Ishikawa (cell line): ENCODE results near the gene ABL1.

Experiments used
- CEBPB ChIP-seq: IDR thresholded peaks from 2 replicates; pipeline ENCODE4 v1.6.1; 2012
- CREB1 ChIP-seq: IDR thresholded peaks from 2 replicates; pipeline ENCODE4 v1.6.1; 2012; ENCODE audit warnings: low read depth
- EGR1 ChIP-seq: IDR thresholded peaks from 2 replicates; pipeline ENCODE4 v1.6.1; 2012
- EP300 ChIP-seq: IDR thresholded peaks from 2 replicates; pipeline ENCODE4 v1.6.1; 2012; ENCODE audit warnings: borderline replicate concordance
- FOXM1 ChIP-seq: IDR thresholded peaks from 2 replicates; pipeline ENCODE4 v1.6.1; 2012; ENCODE audit warnings: low read depth, borderline replicate concordance
- NFIC ChIP-seq: IDR thresholded peaks from 2 replicates; pipeline ENCODE4 v1.6.1; 2012
- RAD21 ChIP-seq: IDR thresholded peaks from 2 replicates; pipeline ENCODE4 v1.6.1; 2012; ENCODE audit warnings: low read depth
- TAF1 ChIP-seq: IDR thresholded peaks from 2 replicates; pipeline ENCODE4 v1.6.1; 2012; ENCODE audit warnings: low read depth, mild to moderate bottlenecking
- TCF12 ChIP-seq: IDR thresholded peaks from 2 replicates; pipeline ENCODE4 v1.6.1; 2012; ENCODE audit warnings: low read depth
- TEAD4 ChIP-seq: IDR thresholded peaks from 2 replicates; pipeline ENCODE4 v1.6.1; 2012
- YY1 ChIP-seq: IDR thresholded peaks from 2 replicates; pipeline ENCODE4 v1.6.1; 2012; ENCODE audit warnings: low read depth
- ZBTB7A ChIP-seq: IDR thresholded peaks from 2 replicates; pipeline ENCODE4 v1.6.1; 2012; ENCODE audit warnings: low read depth
- TF ChIP-seq, protein P1 (sequence below): IDR thresholded peaks from 2 replicates; pipeline ENCODE4 v1.6.1; 2012
- TF ChIP-seq, protein P2 (sequence below): IDR thresholded peaks from 2 replicates; pipeline ENCODE4 v1.6.1; 2012
- TF ChIP-seq, protein P3 (sequence below): IDR thresholded peaks from 2 replicates; pipeline ENCODE4 v1.6.1; 2012; ENCODE audit warnings: low read depth, mild to moderate bottlenecking

ABL1 gene

DNA sequence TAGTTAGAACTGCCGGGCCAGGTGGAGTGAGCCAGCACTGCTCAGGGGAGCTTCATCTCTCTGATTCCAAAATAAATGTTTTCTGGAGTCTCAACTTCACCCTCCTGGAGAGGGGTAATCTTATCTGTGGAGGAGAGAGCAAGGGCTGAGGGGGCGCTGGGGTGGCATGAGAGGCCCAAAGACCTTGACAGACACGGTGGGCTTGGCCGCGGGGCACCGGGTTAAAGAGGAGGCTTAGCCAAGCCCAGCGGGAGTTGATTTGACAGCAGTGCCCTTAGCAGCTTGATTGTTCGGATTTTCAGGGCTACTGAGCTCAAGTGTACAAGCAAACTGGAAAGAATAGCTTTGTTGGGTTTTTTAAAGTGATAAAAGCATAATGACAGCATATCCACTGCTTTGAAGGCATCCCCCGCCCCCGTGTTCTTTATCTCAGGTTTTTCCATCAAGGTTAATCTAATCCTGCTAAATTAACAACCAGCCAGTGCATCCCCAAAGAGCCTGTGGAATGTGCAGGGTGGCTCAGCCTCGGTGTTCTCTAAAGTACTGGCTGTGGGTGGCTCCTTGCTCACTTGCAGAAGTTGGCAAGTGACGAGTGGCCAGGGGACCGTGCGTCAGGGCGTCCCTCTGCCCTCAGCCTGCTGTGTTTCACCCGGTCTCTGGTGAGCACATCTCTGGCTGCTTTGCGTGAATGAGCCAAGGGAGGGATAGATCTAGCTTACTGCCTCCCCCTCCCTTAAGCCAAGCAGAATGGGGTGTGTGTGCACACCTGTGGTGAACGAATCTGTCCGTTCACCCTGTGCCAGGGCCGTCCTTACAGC, 56.0 kb downstream of the ABL1 start:
- TF ChIP-seq, protein P1, sequence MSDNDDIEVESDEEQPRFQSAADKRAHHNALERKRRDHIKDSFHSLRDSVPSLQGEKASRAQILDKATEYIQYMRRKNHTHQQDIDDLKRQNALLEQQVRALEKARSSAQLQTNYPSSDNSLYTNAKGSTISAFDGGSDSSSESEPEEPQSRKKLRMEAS = no peak
- no peak for TF ChIP-seq TEAD4

DNA sequence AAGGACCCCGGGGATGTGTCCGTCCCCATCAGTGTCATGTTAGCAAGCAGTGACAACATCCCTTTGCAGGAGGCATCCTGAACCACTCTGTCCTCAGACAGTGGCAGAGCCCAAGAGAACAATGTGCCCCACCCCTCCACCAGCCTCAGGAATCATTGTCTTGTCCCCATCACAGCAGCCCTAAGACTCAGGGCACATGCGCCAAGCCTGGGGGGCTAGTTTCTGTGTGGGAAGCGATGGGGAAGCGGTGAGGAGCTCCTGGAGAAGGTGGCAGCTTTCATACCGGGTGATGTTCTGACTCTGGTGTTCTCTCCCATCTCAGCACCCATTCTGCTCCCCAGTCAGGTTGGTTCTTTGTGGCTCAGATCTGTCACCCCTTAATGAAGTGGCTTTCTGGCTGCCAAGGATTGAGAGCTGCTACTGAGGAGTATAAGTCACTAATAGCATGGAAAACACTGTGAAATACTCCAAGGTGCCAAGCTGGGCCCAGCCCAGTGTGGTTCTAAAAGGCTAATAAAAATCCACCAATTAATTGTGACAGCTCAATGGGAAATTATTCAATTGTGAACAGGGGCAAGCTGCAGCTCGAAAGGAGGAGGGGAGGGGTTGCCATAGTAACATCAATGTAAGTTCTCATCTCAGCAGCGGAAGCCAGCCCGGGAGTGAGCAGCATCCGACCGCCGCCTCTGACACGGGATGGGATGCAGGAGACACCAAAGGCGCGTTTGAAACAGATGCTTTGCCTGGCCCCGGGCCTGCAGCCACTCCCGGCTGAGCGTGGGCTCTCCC, 56.8 kb downstream of the ABL1 start:
- TF ChIP-seq EGR1 (no peak), CEBPB (no peak), YY1 (no peak), TAF1 (no peak), NFIC (no peak), TCF12 (no peak)
- TF ChIP-seq, protein P2, sequence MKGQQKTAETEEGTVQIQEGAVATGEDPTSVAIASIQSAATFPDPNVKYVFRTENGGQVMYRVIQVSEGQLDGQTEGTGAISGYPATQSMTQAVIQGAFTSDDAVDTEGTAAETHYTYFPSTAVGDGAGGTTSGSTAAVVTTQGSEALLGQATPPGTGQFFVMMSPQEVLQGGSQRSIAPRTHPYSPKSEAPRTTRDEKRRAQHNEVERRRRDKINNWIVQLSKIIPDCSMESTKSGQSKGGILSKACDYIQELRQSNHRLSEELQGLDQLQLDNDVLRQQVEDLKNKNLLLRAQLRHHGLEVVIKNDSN = no peak
- TF ChIP-seq, protein P1 = no peak

DNA sequence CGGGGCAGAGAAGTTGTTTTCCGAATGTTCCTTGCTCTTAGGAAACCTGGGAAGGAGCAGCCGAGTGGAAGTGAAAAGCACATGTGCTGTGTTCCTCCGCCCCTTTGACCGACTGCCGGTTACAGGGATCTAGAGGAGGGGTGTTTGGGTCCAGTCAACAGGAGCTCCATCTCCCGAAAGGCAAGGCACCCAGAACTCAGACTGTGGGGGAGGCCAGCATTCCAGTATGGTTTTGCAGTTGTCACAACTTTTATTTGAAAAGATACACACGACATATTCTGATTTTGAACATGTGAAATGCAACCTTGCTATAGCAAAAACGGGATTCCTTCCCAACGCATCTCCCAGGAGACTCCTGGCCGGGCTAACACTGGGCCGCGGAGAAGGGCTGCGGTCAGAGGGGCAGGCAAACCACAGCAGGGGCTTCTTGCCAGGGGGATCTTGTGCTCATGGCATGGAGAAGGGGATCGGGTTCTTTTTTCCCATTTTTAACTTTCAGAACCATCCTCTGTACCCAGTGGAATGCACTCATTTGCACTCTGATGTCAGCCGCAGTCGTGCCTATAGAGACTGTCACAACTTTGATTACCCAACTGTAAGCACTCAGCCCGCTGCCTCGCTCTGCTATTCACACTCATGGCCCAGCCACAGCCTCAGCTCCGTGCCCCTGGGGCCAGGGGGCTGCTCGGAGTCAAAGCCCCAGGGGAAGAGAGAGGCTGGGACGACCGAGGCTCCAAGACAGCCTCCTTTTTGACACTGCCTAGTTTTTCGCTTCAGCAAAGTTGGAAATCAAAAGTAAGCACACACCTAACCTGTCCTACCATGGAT, 57.6 kb downstream of the ABL1 start:
- TF ChIP-seq, protein P2 = no peak
- TF ChIP-seq, protein P1 = no peak

DNA sequence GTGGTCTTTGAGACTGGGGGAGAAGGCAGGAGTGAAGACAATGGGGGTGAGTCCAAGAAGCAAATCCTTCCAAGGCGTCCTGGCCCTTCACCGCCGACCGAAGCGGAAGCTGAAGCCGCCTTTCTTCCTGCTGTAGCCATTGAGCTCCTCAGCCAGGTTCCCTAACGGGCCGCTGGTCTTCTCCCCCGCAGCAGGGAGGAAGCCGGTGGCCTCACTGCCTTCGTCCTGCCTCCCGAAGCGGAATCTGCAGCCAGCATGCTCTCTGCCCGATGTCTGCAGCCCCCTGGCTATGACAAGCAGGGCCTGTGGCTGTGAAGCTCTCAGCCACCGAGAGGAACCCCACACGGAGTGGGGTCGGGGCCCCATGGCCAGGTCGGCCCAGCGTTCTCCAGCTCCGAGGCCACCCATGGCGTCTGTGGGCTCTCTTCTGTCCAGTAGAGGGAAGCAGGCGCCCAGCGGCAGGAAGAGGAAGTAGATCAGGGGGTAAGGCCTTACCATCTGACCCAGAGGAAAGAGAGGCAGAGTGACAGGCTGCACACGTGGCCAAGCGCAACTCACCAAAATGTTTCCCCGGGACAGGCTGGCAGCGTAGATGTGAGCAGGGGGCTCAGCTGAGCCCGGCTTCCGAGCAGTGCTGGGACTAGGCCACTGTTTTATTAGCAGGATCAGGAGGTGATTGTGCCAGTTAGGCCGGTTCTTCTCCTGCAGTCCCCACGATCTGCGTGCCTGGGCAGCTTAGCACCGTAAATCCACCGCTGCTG, 58.5 kb downstream of the ABL1 start:
- no peak for TF ChIP-seq TCF12
- TF ChIP-seq RAD21 = peak; percentile 17; the same call in 1 of the 2 replicates
- TF ChIP-seq, protein P1 = no peak

DNA sequence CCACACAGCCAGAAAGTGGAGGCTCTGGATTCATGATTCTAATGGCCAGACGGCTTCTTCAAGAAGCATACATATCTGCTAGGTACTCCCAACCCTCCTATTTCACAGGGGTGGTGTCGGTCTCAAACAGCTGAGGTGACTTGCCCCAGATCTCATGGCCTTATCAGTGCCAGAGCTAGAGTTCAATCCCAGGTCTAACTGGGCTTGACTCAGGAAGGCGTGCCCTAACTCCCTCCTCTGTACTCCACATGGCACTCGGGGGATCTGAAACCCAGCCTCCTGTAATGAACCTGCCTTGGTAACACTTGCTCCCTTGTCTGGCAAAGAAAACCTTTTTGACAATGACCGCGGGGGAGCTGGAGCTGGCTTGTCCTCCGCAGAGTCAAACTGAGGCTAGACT, 59.5 kb downstream of the ABL1 start:
- no peak for TF ChIP-seq EGR1
- TF ChIP-seq CEBPB = no peak
- no peak for TF ChIP-seq YY1
- TF ChIP-seq, protein P1 = no peak
- TF ChIP-seq FOXM1 = no peak
- TF ChIP-seq TAF1 = no peak
- TF ChIP-seq EP300 = no peak
- no peak for TF ChIP-seq TEAD4
- TF ChIP-seq, protein P3, sequence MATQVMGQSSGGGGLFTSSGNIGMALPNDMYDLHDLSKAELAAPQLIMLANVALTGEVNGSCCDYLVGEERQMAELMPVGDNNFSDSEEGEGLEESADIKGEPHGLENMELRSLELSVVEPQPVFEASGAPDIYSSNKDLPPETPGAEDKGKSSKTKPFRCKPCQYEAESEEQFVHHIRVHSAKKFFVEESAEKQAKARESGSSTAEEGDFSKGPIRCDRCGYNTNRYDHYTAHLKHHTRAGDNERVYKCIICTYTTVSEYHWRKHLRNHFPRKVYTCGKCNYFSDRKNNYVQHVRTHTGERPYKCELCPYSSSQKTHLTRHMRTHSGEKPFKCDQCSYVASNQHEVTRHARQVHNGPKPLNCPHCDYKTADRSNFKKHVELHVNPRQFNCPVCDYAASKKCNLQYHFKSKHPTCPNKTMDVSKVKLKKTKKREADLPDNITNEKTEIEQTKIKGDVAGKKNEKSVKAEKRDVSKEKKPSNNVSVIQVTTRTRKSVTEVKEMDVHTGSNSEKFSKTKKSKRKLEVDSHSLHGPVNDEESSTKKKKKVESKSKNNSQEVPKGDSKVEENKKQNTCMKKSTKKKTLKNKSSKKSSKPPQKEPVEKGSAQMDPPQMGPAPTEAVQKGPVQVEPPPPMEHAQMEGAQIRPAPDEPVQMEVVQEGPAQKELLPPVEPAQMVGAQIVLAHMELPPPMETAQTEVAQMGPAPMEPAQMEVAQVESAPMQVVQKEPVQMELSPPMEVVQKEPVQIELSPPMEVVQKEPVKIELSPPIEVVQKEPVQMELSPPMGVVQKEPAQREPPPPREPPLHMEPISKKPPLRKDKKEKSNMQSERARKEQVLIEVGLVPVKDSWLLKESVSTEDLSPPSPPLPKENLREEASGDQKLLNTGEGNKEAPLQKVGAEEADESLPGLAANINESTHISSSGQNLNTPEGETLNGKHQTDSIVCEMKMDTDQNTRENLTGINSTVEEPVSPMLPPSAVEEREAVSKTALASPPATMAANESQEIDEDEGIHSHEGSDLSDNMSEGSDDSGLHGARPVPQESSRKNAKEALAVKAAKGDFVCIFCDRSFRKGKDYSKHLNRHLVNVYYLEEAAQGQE = no peak
- TF ChIP-seq TCF12 = no peak
- TF ChIP-seq NFIC = no peak
- TF ChIP-seq, protein P2 = no peak
- TF ChIP-seq CREB1 = no peak
- no peak for TF ChIP-seq ZBTB7A
- no peak for TF ChIP-seq RAD21

DNA sequence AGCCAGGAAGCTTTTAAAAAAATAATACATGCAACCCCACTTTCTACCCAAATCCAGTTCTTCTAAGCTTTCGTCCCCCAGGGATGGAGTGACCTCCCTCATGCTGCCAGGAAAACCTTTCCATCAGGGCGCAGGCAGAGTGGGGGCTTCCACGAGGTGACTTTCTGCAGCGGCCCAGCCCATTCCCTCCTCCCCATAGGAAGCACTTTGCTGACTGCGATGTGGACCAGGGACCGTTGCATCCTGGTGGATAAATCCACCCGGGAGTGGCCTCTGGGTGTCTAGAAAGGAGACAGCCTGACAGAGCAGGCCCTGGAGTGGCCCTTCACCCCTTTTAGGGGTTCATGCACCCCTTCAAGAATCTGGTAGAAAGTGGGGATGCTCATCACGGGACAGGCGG, 60.0 kb downstream of the ABL1 start:
- TF ChIP-seq YY1 = no peak
- no peak for TF ChIP-seq NFIC
- no peak for TF ChIP-seq RAD21
- no peak for TF ChIP-seq EGR1
- no peak for TF ChIP-seq TCF12
- TF ChIP-seq, protein P2 = no peak
- TF ChIP-seq TAF1 = no peak
- TF ChIP-seq, protein P3 = no peak
- TF ChIP-seq EP300 = no peak
- no peak for TF ChIP-seq ZBTB7A
- TF ChIP-seq, protein P1 = no peak
- no peak for TF ChIP-seq CEBPB
- TF ChIP-seq FOXM1 = no peak
